Measurements from ENCODE around the gene KRTAP6-3. TPM values are rescaled to one million over a fixed set of nuclear protein-coding genes. Genes with fewer than 3 reads are reported as not detected.

The KRTAP6-3 gene
- total RNA-seq, 2 donors from 2014 or later, result not detected

- ATAC-seq (no peak), DNase-seq (no peak)
- H3K27me3 Mint-ChIP-seq, result no peaks in the 10 kb centered on the region
- no peaks in the 10 kb centered on the region for H3K9me3 ChIP-seq (ENCODE audit: control insufficient read depth, low read length, poor library complexity, severe bottlenecking)
- H3K4me1 Mint-ChIP-seq, result no peaks in the 10 kb centered on the region
- no peaks in the 10 kb centered on the region for H3K36me3 Mint-ChIP-seq (ENCODE audit: low read depth)
- H3K4me3 Mint-ChIP-seq, result no peak within 1 kb of the TSS
- no peak within 1 kb of the TSS for H3K27ac Mint-ChIP-seq
Measured at GRCh38 chr21:30600787-30601186, 8.5 kb downstream of the KRTAP6-3 start, which contains the start of gene KRTAP22-1. Gene KRTAP22-1, plus strand, starts transcription at chr21:30601087.

GRCh38 chr21:30605968-30606367 lies 13.7 kb downstream of the KRTAP6-3 start:
- Mint-ChIP-seq H3K4me3 (no peak overlapping the region), H3K36me3 (ENCODE audit: low read depth) (no peaks in the 10 kb centered on the region), H3K4me1 (no peaks in the 10 kb centered on the region), H3K27ac (no peak overlapping the region), H3K27me3 (no peaks in the 10 kb centered on the region)
- H3K9me3 ChIP-seq (ENCODE audit: control insufficient read depth, low read length, poor library complexity, severe bottlenecking), result no peaks in the 10 kb centered on the region
- no peak for DNase-seq
- ATAC-seq, result no peak

GRCh38 chr21:30612132-30612531 lies 19.9 kb downstream of the KRTAP6-3 start:
- H3K9me3 ChIP-seq (ENCODE audit: control insufficient read depth, low read length, poor library complexity, severe bottlenecking), result no peaks in the 10 kb centered on the region
- Mint-ChIP-seq H3K4me3 (no peak overlapping the region), H3K27ac (no peak overlapping the region), H3K27me3 (no peaks in the 10 kb centered on the region), H3K4me1 (no peaks in the 10 kb centered on the region), H3K36me3 (ENCODE audit: low read depth) (no peaks in the 10 kb centered on the region)
- no peak for ATAC-seq
- DNase-seq, result no peak

GRCh38 chr21:30613836-30614235 lies 21.6 kb downstream of the KRTAP6-3 start, which contains the start of gene KRTAP6-1:
Gene KRTAP6-1, minus strand, starts transcription at chr21:30613930. Its CDS starts 26 bp downstream, at chr21:30613904.
- no peaks in the 10 kb centered on the region for H3K9me3 ChIP-seq (ENCODE audit: control insufficient read depth, low read length, poor library complexity, severe bottlenecking)
- no peak for DNase-seq
- H3K4me3 Mint-ChIP-seq, result no peak within 1 kb of the TSS
- no peak for ATAC-seq
- H3K27me3 Mint-ChIP-seq, result no peaks in the 10 kb centered on the region
- no peak within 1 kb of the TSS for H3K27ac Mint-ChIP-seq
- no peaks in the 10 kb centered on the region for H3K4me1 Mint-ChIP-seq
- no peaks in the 10 kb centered on the region for H3K36me3 Mint-ChIP-seq (ENCODE audit: low read depth)

GRCh38 chr21:30615199-30615598 lies 23.0 kb downstream of the KRTAP6-3 start:
- Mint-ChIP-seq H3K27ac (no peak overlapping the region), H3K4me1 (no peaks in the 10 kb centered on the region), H3K36me3 (ENCODE audit: low read depth) (no peaks in the 10 kb centered on the region), H3K4me3 (no peak overlapping the region), H3K27me3 (no peaks in the 10 kb centered on the region)
- ATAC-seq (no peak), DNase-seq (no peak)
- H3K9me3 ChIP-seq (ENCODE audit: control insufficient read depth, low read length, poor library complexity, severe bottlenecking), result no peaks in the 10 kb centered on the region

- Mint-ChIP-seq H3K27ac (no peak within 1 kb of the TSS), H3K4me3 (no peak within 1 kb of the TSS), H3K27me3 (no peaks in the 10 kb centered on the region), H3K36me3 (ENCODE audit: low read depth) (no peaks in the 10 kb centered on the region), H3K4me1 (no peaks in the 10 kb centered on the region)
- H3K9me3 ChIP-seq (ENCODE audit: control insufficient read depth, low read length, poor library complexity, severe bottlenecking), result no peaks in the 10 kb centered on the region
- no peak for ATAC-seq
- no peak for DNase-seq
Measured at GRCh38 chr21:30616125-30616524, 23.9 kb downstream of the KRTAP6-3 start, which contains the start of gene KRTAP20-1. Gene KRTAP20-1, plus strand, starts transcription at chr21:30616425. Its CDS starts 30 bp downstream, at chr21:30616455.

GRCh38 chr21:30620080-30620479 lies 27.8 kb downstream of the KRTAP6-3 start:
- Mint-ChIP-seq H3K27ac (no peak overlapping the region), H3K27me3 (no peaks in the 10 kb centered on the region), H3K4me1 (no peaks in the 10 kb centered on the region), H3K36me3 (ENCODE audit: low read depth) (no peaks in the 10 kb centered on the region), H3K4me3 (no peak overlapping the region)
- no peaks in the 10 kb centered on the region for H3K9me3 ChIP-seq (ENCODE audit: control insufficient read depth, low read length, poor library complexity, severe bottlenecking)
- ATAC-seq (no peak), DNase-seq (no peak)

GRCh38 chr21:30620522-30620921 lies 28.3 kb downstream of the KRTAP6-3 start, which contains the start of gene KRTAP20-4:
Gene KRTAP20-4, plus strand, starts transcription at chr21:30620627.
- no peaks in the 10 kb centered on the region for H3K4me1 Mint-ChIP-seq
- ATAC-seq (no peak), DNase-seq (no peak)
- H3K27ac Mint-ChIP-seq, result no peak within 1 kb of the TSS
- H3K9me3 ChIP-seq (ENCODE audit: control insufficient read depth, low read length, poor library complexity, severe bottlenecking), result no peaks in the 10 kb centered on the region
- no peaks in the 10 kb centered on the region for H3K27me3 Mint-ChIP-seq
- no peaks in the 10 kb centered on the region for H3K36me3 Mint-ChIP-seq (ENCODE audit: low read depth)
- no peak within 1 kb of the TSS for H3K4me3 Mint-ChIP-seq

GRCh38 chr21:30623362-30623761 lies 31.1 kb downstream of the KRTAP6-3 start:
- Mint-ChIP-seq H3K27ac (no peak overlapping the region), H3K36me3 (ENCODE audit: low read depth) (no peaks in the 10 kb centered on the region), H3K4me1 (no peaks in the 10 kb centered on the region), H3K4me3 (no peak overlapping the region), H3K27me3 (no peaks in the 10 kb centered on the region)
- ATAC-seq (no peak), DNase-seq (no peak)
- H3K9me3 ChIP-seq (ENCODE audit: control insufficient read depth, low read length, poor library complexity, severe bottlenecking), result no peaks in the 10 kb centered on the region

GRCh38 chr21:30625449-30626165 lies 33.4 kb downstream of the KRTAP6-3 start:
- no peak for ATAC-seq
- DNase-seq, result no peak
- no peak overlapping the region for H3K4me3 Mint-ChIP-seq

GRCh38 chr21:30628109-30628508 lies 35.9 kb downstream of the KRTAP6-3 start:
- H3K27ac Mint-ChIP-seq, result no peak overlapping the region
- H3K4me1 Mint-ChIP-seq, result no peaks in the 10 kb centered on the region
- no peak for DNase-seq
- no peaks in the 10 kb centered on the region for H3K36me3 Mint-ChIP-seq (ENCODE audit: low read depth)
- no peak overlapping the region for H3K4me3 Mint-ChIP-seq
- H3K9me3 ChIP-seq (ENCODE audit: control insufficient read depth, low read length, poor library complexity, severe bottlenecking), result no peaks in the 10 kb centered on the region
- no peak for ATAC-seq
- no peaks in the 10 kb centered on the region for H3K27me3 Mint-ChIP-seq

More at GRCh38 chr21:30625449-30626165, 33.4 kb downstream of the KRTAP6-3 start:
- no peaks in the 10 kb centered on the region for H3K27me3 Mint-ChIP-seq
- H3K4me1 Mint-ChIP-seq, result no peaks in the 10 kb centered on the region
- H3K9me3 ChIP-seq (ENCODE audit: control insufficient read depth, low read length, poor library complexity, severe bottlenecking), result no peaks in the 10 kb centered on the region
- no peaks in the 10 kb centered on the region for H3K36me3 Mint-ChIP-seq (ENCODE audit: low read depth)
- no peak overlapping the region for H3K27ac Mint-ChIP-seq

GRCh38 chr21:30629200-30629599 lies 37.0 kb downstream of the KRTAP6-3 start:
- Mint-ChIP-seq H3K36me3 (ENCODE audit: low read depth) (no peaks in the 10 kb centered on the region), H3K4me3 (no peak overlapping the region), H3K27ac (no peak overlapping the region), H3K27me3 (no peaks in the 10 kb centered on the region), H3K4me1 (no peaks in the 10 kb centered on the region)
- no peaks in the 10 kb centered on the region for H3K9me3 ChIP-seq (ENCODE audit: control insufficient read depth, low read length, poor library complexity, severe bottlenecking)
- ATAC-seq, result no peak
- no peak for DNase-seq

- Mint-ChIP-seq H3K4me3 (no peak within 1 kb of the TSS), H3K36me3 (ENCODE audit: low read depth) (no peaks in the 10 kb centered on the region)
Measured at GRCh38 chr21:30634906-30635305, 42.7 kb downstream of the KRTAP6-3 start, which contains the start of gene KRTAP20-2. Gene KRTAP20-2, plus strand, starts transcription at chr21:30635206. Its CDS starts 58 bp downstream, at chr21:30635264.

GRCh38 chr21:30638686-30639085 lies 46.4 kb downstream of the KRTAP6-3 start:
- no peak for DNase-seq
- no peak for ATAC-seq
- Mint-ChIP-seq H3K27me3 (no peaks in the 10 kb centered on the region), H3K36me3 (ENCODE audit: low read depth) (no peaks in the 10 kb centered on the region), H3K4me1 (no peaks in the 10 kb centered on the region), H3K27ac (no peak overlapping the region), H3K4me3 (no peak overlapping the region)
- no peaks in the 10 kb centered on the region for H3K9me3 ChIP-seq (ENCODE audit: control insufficient read depth, low read length, poor library complexity, severe bottlenecking)

More at GRCh38 chr21:30634906-30635305, 42.7 kb downstream of the KRTAP6-3 start, which contains the start of gene KRTAP20-2:
- Mint-ChIP-seq H3K27ac (no peak within 1 kb of the TSS), H3K27me3 (no peaks in the 10 kb centered on the region), H3K4me1 (no peaks in the 10 kb centered on the region)
- H3K9me3 ChIP-seq (ENCODE audit: control insufficient read depth, low read length, poor library complexity, severe bottlenecking), result no peaks in the 10 kb centered on the region
- ATAC-seq, result no peak
- no peak for DNase-seq
